A673 (cell line): ENCODE results near the gene TMEM176A.

Experiments
- EZH2 ChIP-seq: fragments of 200-600 bp; sonication (generic); IDR thresholded peaks from 2 replicates; pipeline ENCODE4 v1.6.1; 2017; ENCODE audit warnings: borderline replicate concordance, low read depth, mild to moderate bottlenecking, mixed read lengths, antibody characterized with exemption, low read length; ENCODE audit not compliant: poor library complexity, severe bottlenecking
- TF ChIP-seq, protein P1 (sequence below): fragments of 300-800, 200-600 bp; sonication (generic); conservative IDR thresholded peaks from 2 replicates; pipeline ENCODE4 v1.5.1; 2017; ENCODE audit warnings: low read depth, mild to moderate bottlenecking, antibody characterized with exemption, low read length, moderate library complexity, mixed read lengths

DNA sequence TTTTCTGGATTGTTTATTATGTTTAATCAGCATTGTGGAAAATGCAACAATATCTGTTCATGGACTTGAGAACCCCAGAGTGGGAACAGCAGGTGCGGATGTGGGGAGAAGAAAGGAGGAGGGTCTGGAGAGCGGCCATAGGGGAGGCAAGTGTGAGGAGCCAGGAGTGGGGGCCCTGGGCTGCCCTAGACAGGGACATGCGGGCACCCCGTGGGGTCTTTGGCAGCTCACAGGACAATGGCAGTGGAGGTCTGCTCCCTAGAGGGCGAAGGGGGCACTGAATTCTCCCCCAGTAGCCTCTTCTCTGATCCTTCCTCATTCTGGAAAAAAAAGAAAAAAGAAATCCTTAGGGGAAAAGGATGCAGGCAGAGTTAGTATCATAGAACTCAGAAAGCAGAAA lies 9.3 kb upstream of the TMEM176A start:
- TF ChIP-seq, protein P1, sequence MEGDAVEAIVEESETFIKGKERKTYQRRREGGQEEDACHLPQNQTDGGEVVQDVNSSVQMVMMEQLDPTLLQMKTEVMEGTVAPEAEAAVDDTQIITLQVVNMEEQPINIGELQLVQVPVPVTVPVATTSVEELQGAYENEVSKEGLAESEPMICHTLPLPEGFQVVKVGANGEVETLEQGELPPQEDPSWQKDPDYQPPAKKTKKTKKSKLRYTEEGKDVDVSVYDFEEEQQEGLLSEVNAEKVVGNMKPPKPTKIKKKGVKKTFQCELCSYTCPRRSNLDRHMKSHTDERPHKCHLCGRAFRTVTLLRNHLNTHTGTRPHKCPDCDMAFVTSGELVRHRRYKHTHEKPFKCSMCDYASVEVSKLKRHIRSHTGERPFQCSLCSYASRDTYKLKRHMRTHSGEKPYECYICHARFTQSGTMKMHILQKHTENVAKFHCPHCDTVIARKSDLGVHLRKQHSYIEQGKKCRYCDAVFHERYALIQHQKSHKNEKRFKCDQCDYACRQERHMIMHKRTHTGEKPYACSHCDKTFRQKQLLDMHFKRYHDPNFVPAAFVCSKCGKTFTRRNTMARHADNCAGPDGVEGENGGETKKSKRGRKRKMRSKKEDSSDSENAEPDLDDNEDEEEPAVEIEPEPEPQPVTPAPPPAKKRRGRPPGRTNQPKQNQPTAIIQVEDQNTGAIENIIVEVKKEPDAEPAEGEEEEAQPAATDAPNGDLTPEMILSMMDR, result no peak
- no peak for TF ChIP-seq EZH2
